HG03571 (cell line): ENCODE results near the gene RHBDD3.

ENCODE experiments used
- ATAC-seq: cut with Tn5 transposase; IDR thresholded peaks from one replicate; pipeline ENCODE4 v1.9.1; 2021; ENCODE audit not compliant: unreplicated experiment

The RHBDD3 gene

DNA sequence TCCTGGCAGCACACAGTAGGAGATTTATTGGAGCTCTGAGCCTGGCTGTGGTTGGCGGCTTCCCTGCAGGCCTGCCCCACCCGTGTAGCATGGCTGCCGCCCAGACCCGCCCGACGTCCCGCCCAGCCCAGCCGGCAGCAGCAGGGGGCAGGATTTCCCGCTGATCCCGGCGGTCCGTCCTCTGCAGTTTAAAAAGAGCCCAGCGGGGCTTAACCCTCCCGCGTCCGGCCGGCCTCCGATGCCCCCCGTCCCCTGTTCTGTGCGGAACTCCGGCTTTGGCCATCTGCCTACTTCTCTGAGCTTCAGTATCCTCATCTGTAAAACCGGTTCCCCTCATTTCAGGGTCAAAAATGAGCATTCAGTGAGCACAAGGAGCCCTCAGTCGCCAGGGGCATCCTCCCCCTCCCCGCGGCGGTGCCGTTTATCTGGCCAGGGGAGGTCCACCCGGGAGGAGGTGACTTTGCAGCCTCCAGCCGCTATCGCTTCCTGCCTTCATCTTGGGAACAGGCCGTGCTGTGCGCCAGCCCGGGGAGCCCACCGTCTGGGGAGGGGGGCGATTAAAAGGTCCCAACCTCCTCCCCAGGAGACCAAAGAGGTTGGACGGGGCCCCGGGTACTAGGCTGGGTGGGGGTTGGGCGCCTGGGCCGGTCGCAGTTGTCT is 38.5 kb upstream of the RHBDD3 start, which contains the start of gene GAS2L1:
Gene GAS2L1 (plus strand): TSS at position 476 of the 660 bp plus-strand sequence. CDS start 1,456 bp downstream, outside the sequence.
- no peak for ATAC-seq

DNA sequence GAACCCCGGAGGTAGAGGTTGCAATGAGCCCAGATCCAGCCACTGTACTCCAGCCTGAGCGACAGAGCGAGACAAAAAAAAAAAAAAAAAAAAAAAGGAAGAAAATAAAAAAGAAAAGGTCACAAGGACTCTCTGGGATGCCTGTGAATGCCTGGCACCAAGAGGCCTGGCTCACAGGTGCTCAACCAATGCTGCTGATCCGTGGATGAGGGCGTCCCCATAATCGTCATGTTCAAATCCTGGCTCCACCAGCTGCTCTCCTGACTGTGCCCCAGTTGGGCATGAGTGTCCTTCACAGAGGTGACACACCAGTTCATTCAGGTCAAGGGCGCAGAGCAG is 38.0 kb upstream of the RHBDD3 start:
- no peak for ATAC-seq

- ATAC-seq, result no peak
Measured at GRCh38 chr22:29302681-29303465, 35.1 kb upstream of the RHBDD3 start.

DNA sequence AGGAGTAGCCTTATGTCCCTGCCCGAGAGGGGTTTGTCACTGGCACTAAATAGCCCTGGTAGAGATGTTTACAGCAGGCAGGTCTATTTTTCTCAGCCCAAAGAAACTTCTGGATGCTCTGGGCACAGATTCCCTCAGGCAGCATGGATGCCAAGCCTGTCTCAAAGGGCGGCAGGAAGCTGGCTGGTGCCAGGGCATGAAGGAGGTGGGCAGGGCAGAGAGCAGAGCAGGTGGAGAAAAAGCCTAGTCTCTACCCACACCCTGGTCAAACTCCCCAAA is 34.6 kb upstream of the RHBDD3 start:
- ATAC-seq, result no peak

- ATAC-seq, result no peak
Measured at GRCh38 chr22:29301716-29302401, 34.1 kb upstream of the RHBDD3 start.

- ATAC-seq, result no peak
Measured at GRCh38 chr22:29300807-29301601, 33.2 kb upstream of the RHBDD3 start.

DNA sequence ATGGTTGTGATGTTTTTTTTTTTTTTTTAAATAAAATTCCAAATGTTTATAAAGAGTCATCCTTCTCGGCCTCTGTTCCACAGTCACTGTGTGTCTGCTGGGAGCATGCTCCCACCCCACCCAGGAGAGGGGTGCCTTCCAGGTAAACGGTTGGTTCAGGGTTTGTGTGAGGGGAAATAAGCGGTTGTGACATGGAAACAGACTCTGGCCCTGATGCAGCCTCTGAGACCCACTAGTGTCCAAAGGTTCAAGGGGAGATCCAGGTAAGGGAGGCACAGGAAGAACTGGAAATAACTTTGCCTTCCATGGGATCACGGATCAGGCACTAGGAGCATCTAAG is 32.7 kb upstream of the RHBDD3 start:
- ATAC-seq, result no peak

DNA sequence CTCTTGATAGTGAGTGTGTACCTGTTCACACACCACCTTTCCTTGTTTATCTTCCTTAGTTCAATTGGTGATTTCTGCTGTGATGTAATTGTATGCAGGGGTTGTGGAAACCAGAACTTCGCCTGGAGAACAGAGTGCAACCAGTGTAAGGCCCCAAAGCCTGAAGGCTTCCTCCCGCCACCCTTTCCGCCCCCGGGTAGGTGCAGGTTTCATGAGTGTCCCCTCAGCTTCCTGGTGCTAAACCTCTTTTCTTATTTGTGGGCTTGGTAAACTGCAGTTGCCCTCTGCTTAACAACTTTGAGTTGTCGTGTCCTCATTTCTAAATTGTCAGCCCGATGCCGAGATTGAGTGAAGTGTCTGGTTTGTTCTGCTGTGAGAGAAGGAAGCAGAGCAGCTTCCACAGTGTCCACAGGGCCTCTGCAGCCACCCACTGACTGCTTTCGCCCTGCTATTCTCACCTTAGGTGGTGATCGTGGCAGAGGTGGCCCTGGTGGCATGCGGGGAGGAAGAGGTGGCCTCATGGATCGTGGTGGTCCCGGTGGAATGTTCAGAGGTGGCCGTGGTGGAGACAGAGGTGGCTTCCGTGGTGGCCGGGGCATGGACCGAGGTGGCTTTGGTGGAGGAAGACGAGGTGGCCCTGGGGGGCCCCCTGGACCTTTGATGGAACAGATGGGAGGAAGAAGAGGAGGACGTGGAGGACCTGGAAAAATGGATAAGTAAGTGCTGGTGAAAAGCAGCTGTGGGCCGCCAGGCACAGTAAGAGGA is 31.5 kb upstream of the RHBDD3 start:
- no peak for ATAC-seq

DNA sequence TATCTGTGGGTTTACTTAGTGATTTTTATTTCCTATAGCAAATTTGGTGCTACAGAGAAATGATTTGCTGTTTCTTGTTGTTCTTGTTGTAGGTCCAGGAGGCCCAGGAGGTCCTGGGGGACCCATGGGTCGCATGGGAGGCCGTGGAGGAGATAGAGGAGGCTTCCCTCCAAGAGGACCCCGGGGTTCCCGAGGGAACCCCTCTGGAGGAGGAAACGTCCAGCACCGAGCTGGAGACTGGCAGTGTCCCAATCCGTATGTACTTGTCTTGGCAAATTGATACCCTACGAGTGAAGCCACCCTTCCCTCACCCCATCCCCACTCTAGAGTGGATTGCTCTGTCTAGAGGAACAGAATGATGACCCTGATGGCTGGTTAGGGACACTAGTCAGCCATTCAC is 30.9 kb upstream of the RHBDD3 start:
- no peak for ATAC-seq

DNA sequence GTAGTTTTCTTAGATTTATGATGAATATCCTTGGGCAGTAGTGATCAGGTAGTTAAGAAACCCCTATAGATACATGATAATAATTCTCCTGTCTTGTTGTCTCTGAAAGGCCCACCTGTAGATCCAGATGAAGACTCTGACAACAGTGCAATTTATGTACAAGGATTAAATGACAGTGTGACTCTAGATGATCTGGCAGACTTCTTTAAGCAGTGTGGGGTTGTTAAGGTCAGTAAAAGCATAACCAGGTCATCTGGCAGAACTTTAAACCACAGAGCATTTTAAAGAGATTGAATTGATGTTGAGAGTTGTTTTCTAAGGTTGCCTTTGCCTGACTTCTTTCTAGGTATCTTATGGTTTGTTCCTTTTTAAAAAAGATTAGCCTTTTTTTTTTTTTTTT is 24.6 kb upstream of the RHBDD3 start:
- ATAC-seq, result no peak

GRCh38 chr22:29291215-29291614 is 23.4 kb upstream of the RHBDD3 start:
- ATAC-seq, result no peak

GRCh38 chr22:29290061-29290460 is 22.3 kb upstream of the RHBDD3 start:
- ATAC-seq, result no peak

- no peak for ATAC-seq
Measured at GRCh38 chr22:29288837-29289236, 21.1 kb upstream of the RHBDD3 start.

DNA sequence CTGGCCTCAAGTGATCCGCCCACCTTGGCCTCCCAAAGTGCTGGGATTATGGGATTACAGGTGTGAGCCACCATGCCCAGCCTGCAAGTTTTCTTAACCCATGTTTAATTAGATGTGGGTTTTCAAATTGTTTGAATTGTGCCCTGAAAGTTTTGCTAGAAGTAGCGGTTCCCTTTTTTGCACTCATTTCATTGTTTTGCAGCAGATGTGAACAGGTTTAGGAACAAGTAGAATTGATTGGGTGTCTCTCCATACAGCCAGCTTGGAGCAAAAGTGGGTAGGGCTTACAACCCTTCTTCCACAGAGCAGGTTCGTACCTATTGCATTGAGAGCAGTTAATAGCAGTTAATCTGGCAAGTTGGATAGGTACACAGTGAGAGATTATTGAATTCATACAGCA is 16.4 kb upstream of the RHBDD3 start:
- ATAC-seq, result no peak

DNA sequence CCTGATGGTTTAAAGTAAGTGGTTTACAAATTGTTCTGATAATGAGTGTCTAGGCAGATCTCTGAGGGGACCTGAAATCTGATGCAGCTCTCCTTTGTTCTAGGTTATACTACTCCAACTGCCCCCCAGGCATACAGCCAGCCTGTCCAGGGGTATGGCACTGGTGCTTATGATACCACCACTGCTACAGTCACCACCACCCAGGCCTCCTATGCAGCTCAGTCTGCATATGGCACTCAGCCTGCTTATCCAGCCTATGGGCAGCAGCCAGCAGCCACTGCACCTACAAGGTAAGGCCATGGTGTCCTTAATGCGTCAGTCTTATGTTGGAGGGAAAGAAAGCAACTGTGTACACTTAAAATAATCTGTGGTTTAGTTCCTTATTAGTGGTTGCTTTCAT is 10.1 kb upstream of the RHBDD3 start:
- no peak for ATAC-seq

DNA sequence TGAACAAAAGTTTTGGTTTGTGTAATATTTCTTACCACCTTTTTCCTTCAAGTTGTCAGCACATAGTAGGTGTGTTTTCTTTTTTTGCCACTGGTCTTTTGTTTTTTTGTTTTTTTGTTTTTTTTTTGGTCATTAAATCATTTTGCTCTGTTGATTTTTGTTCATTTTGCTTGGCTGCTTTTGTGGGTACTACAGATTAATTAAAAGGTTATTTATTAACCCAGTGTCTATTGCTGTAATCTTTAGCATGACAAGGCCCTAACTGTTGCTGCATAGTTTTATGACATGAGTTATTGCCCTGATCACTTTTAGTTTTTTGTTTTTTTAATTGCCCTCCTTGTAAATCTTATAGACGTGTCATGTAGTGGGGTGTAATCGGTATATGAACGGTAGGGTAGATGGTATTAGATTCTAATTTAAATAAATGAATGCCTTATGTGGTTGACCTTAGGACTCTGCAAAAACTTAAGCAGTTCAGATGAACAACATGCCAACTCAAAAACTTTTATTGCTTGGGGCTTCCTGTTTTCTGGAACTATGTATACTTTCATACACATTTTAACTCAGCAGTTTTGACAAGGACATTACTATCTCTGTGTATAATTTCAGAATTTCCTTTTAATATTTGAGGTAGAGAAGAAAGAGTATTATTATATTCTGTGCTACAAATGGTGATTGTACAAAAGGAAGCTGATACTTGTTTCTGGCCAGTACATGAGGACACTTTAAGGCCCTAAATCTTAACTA is 8.2 kb upstream of the RHBDD3 start:
- ATAC-seq, result no peak

GRCh38 chr22:29275167-29275566 is 7.4 kb upstream of the RHBDD3 start:
- ATAC-seq, result no peak

DNA sequence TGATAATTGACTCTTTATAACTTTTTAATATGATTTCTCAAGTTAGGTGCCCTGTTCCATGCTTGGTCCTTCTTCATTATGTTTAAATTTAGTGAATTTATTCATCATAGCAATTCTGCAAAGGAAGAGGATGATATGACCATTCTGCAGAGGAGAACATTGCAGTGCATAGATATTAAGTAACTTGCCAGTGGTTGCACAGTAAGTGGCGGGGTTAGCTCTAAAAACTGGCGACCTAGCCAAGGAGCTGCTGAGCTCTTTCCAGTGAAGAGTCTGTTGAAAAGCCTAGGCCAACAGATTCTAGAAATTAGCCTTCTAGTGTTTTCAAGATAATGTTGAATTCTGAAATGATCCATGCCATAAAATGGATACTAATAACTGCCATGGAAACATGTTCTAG is 4.8 kb upstream of the RHBDD3 start:
- ATAC-seq, result no peak

DNA sequence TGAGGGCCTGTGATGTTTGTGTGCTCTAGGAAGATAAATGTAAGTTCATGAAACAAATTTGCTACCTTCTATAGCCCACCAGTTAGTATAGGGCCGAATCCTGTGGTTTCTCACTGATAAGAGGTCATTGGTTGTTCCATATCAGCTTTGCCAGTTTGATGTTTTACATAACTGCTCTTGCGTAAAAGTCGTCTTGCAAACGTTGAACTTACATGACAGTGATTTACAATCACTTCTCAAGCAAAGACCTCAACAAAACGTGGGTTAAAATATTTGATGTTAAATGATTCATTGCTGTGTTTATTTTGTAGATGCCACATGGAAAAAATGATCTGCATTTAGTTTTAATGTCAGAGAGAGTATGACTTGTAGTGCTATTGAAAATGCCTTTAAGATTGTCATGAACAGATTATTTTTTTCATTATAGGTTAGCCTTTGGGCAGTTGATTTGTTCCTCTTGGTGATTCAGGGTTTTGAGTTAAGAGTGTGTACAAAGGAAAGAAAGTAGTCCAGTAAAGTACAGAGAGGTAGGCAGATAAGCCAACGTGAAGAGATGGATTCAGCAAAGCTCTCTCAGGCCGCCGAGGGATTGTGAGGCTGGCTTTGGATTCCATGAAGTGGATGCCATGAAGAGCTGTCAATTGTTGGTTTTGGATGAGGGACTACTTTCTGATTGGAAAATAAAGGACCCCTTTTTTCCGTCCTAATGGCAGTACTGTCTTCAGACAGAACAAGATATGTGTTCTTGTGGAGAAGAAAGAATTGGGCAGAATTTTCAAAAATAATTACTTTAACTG is 2.9 kb upstream of the RHBDD3 start:
- no peak for ATAC-seq
